B cell (primary cell): ENCODE measurements around the gene ZBTB12.

ENCODE experiments used
- CTCF ChIP-seq: fragments of 200-600 bp; IDR thresholded peaks from one replicate; pipeline ENCODE4 v1.8.0; 2022; ENCODE audit warnings: antibody characterized with exemption, mild to moderate bottlenecking
- EZH2 ChIP-seq: IDR thresholded peaks from 2 replicates; pipeline ENCODE4 v1.6.1; 2012; ENCODE audit warnings: borderline replicate concordance, low read depth, mild to moderate bottlenecking, moderate library complexity, low read length; ENCODE audit not compliant: insufficient read depth, poor library complexity, severe bottlenecking

DNA sequence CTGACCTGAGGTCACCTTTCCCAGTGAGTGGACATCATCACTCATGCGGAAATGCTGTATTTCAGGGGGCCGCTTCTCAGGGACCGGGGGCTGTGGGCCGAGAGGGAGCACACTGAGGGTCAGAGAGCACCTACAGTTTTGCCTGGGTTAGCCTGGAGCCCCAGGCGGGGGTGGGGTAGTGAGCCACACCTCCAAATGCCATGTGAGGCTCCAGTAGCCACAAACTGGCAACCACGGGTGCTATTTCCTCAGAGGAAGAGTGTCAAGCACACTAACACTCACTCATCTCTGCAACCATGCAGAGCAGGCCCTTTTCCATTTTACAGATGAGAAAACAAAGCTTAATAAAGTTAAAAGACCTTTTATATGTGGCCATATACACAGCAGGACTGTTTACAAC is 9.1 kb downstream of the ZBTB12 start:
- TF ChIP-seq CTCF (no peak), EZH2 (no peak)
